ENCODE results near the gene APOM. TPM values are rescaled to one million over a fixed set of nuclear protein-coding genes. Genes with fewer than 3 reads are reported as not detected.

Gene APOM
- total RNA-seq, 1 donor from 2014 or later = 0.40 TPM

DNA sequence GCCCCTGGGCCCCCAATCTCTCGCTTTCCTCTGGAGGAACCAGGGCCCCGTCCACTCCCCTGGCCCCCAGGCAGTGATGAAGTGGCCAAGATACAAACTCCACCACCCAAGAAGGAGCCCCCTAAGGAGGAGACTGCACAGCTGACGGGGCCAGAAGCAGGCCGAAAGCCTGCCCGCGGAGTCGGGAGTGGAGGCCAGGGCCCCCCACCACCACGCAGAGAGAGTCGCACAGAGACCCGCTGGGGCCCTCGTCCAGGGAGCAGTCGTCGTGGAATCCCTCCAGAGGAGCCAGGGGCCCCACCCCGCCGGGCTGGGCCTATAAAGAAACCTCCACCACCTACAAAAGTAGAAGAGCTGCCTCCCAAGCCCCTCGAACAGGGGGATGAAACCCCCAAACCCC lies 24.5 kb upstream of the APOM start:
- DNase-seq (ENCODE audit: low read depth in 2 of 2) = no peak

- DNase-seq (ENCODE audit: low read depth in 2 of 2) = no peak
Observed at GRCh38 chr6:31631681-31632278, 23.9 kb upstream of the APOM start.

GRCh38 chr6:31632279-31632946 lies 23.3 kb upstream of the APOM start:
- no peak for DNase-seq (ENCODE audit: low read depth in 2 of 2)

DNA sequence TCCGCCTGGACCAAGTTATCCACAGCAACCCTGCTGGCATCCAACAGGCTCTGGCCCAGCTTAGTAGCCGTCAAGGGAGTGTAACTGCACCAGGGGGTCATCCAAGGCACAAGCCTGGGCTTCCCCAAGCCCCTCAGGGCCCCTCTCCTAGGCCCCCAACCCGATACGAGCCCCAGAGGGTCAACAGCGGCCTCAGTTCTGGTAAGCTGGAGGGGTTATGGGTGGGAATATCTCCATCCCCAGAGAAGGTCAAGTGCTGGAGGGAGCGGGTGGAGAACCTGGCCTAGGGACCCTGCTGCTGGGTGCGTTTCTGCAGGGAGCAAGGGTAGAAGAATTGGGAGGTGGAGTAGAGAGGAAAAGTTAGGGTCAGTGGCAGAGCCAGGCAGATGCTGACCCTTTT lies 22.2 kb upstream of the APOM start:
- DNase-seq (ENCODE audit: low read depth in 2 of 2) = no peak

DNA sequence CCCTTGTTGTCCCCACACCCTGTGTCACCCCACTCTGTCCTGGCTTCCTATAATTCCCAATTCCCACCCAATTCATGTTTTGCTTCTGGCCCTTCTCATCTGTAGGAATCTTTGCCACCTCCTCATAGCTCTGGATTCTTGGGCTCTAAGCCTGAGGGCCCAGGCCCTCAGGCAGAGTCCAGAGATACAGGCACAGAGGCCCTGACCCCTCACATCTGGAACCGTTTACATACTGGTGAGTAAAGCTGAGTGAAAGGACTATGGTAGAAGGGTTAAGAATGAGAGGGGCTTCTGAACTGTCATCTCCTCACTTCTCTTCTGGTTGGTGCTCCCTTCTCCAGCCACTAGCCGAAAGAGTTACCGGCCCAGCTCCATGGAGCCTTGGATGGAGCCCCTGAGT lies 21.6 kb upstream of the APOM start:
- DNase-seq (ENCODE audit: low read depth in 2 of 2) = no peak

DNA sequence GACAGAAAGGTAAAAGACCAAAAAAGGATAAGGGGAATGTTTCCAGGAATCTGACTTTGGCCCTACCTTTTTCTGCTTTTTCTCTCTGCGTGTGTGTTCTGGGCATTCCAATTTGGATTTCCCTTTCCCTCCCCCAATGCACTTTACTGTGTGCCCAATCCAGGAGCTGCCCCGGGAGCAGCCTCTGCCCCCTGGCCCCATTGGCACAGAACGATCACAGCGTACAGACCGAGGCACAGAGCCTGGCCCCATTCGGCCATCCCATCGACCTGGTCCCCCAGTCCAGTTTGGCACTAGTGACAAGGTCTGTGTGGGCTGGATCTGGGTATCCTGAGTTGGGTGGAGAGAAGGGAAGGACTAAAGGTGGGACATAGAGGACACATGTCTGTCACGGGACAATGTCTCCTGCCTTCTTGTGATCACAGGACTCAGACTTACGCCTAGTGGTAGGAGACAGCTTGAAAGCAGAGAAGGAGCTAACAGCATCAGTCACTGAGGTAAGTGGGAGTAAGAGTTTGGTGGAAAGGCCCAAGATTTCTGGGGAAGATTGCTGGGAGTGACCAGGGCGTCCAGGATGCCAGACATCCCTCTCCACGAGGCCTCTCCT lies 20.6 kb upstream of the APOM start:
- DNase-seq (ENCODE audit: low read depth in 2 of 2) = no peak

GRCh38 chr6:31636698-31637596 lies 18.7 kb upstream of the APOM start:
- no peak for DNase-seq (ENCODE audit: low read depth in 2 of 2)

- no peak for DNase-seq (ENCODE audit: low read depth in 2 of 2)
Observed at GRCh38 chr6:31639043-31639442, 16.7 kb upstream of the APOM start.

GRCh38 chr6:31639449-31639861 lies 16.2 kb upstream of the APOM start:
- DNase-seq (ENCODE audit: low read depth in 2 of 2) = peak; percentile 60 to 83

- DNase-seq (ENCODE audit: low read depth in 2 of 2) = no peak
Observed at GRCh38 chr6:31640612-31641011, 15.1 kb upstream of the APOM start.

GRCh38 chr6:31641370-31641769 lies 14.3 kb upstream of the APOM start:
- DNase-seq (ENCODE audit: low read depth in 2 of 2) = no peak

DNA sequence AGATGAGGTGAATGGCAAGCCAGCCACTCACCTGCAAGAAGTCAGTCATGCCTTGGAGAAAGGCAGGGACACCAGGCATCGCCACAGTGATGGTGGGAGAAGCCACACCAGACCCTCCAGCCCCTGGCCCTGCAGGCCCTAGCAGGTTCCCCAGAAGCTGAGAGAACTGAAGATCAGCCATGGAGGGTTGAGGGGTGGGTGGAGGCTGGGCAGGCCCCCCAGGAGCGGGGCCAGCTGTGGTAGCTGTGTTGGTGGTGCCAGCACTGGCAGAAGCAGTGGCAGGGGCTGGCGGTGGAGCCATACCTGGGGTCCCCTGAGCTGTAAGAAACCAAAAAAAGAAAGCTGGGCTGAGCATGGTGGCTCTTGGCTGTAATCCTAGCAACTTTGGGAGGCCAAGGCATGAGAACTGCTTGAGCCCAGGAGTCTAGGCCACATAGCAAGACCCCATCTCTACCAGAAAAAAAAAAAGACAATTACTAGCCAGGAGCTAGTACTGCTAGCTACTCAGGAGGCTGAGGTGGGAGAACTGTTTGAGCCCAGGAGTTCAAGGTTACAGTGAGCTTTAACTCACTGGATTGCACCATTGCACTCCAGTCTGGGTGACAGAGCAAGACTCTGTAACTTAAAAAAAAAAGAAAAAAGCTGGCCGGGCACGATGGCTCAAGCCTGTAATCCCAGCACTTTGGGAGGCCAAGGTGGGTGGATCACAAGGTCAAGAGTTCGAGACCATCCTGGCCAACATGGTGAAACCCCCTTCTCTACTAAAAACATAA lies 12.7 kb upstream of the APOM start:
- no peak for DNase-seq (ENCODE audit: low read depth in 2 of 2)

DNA sequence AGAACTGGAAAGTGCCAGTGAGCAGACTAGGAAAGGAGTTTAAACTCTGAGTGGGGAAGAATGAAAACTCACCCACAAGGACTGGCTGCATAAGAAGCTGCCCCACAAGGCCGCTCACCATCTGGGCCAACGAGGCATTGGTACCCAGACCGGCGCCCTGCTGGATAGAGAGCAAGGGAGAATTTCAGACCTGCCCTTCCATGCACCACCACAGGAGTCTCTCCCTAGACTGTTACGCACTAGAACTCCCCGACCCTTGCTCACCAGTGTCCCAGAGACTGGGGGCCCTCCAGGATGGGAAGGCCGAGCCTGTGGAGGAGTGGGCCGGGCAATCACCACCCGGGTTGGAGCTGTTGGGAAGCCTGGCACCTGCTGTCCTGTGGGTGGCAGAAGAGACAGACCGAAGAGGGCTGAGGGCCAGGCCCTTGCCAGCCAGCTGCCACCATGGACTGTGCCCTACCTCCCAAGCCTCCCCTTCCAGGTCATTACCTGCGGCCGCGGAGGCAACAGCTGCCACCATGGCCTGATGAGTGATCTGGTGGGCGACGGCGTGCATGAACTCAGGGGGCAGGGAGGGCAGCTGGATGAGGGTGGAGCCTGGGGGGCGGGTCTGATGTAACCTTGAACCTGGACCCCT lies 11.8 kb upstream of the APOM start:
- DNase-seq (ENCODE audit: low read depth in 2 of 2) = no peak

DNA sequence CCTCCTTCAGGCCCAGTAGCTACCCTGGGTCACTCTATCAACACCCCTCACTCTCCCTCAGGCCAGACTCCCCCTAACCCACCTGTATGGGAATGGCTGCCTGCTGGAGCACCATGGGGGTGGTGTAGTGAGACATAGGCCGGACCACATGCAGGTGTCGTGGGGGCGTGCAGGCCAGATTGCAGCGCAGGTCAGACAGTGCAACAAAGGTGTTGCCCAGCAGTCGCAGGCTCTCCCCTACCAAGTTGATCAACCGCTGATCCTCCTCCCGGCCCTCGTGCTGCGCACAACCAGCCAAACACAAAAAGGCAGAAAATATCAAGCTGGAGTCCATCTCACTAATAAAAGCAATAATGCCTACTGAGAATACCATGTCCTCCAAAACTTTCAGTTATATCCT lies 10.4 kb upstream of the APOM start:
- no peak for DNase-seq (ENCODE audit: low read depth in 2 of 2)

DNA sequence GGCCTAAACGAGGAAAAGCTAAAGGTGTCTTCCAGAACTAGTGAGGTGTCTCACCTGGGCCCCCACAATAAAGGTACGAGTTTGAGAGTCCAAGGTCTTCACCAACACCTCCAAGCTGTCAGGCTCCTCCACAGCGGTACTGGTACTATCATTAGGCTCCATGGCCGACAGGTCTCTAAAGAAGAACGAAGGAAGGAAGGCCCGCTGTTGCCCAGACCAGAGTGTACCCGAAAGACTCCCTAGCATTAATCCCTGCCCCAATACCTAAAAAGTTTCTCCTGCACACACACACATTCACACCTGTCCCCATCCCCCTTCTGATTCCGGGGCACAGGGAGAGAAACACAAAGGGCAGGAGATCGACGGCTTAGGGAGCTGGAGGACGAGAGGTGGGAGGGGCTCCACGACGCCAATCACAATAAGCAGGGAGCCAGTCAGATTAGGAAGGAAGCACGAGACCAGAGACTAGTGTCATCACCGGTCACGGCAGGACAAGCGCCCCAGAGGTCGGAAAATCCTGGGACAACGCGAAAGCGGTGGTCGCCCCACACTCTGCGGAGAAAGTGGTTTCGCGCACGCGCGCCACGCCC lies 4.0 kb upstream of the APOM start:
- DNase-seq (ENCODE audit: low read depth in 2 of 2) = peak; percentile 90 to 97

- DNase-seq (ENCODE audit: low read depth in 2 of 2) = peak; percentile 90 to 93
Observed at GRCh38 chr6:31652925-31653724, 2.6 kb upstream of the APOM start.

GRCh38 chr6:31654574-31655348 lies 933 bp upstream of the APOM start:
- DNase-seq (ENCODE audit: low read depth in 2 of 2) = no peak

GRCh38 chr6:31657406-31658157 lies 1.9 kb downstream of the APOM start:
- DNase-seq (ENCODE audit: low read depth in 2 of 2) = no peak
